Measurements from ENCODE around the gene FAM53B. TPM values are rescaled to one million over a fixed set of nuclear protein-coding genes. Genes with fewer than 3 reads are reported as not detected.

Gene FAM53B
- total and polyA plus RNA-seq, 8 donors: 12.8 to 34.6 (median 23.0) TPM

- no peak for TF ChIP-seq CTCF (IDR thresholded peaks at IDR 0.05)
- H3K4me1 ChIP-seq: peaks cover 9 to 87% of the 10 kb centered on the region in 2 donors
- intact Hi-C loops (cut with DNase I): no loop called here
- H3K9me3 ChIP-seq: no peaks in the 10 kb centered on the region
- no peaks in the 10 kb centered on the region for H3K27me3 ChIP-seq
- no peak overlapping the region for H3K4me3 ChIP-seq
- peak overlapping the region in 1 of 2 donors; percentile 98 for H3K27ac ChIP-seq
- DNase-seq: peak in 1 of 4 donors; percentile 53
- peak; percentile 16 for ATAC-seq
- H3K36me3 ChIP-seq: peaks cover 0 to 8% of the 10 kb centered on the region in 2 donors
Measured at GRCh38 chr10:124653811-124654651, 90.1 kb downstream of the FAM53B start.

GRCh38 chr10:124653311-124653710 lies 90.9 kb downstream of the FAM53B start:
- no peak for TF ChIP-seq CTCF (IDR thresholded peaks at IDR 0.05)
- no peaks in the 10 kb centered on the region for H3K27me3 ChIP-seq
- intact Hi-C loops (cut with DNase I): no loop called here
- peaks cover 16 to 88% of the 10 kb centered on the region in 2 donors for H3K4me1 ChIP-seq
- H3K4me3 ChIP-seq: no peak overlapping the region
- DNase-seq (peak in 1 of 4 donors; percentile 78), ATAC-seq (no peak)
- peaks cover 0 to 8% of the 10 kb centered on the region in 2 donors for H3K36me3 ChIP-seq
- H3K9me3 ChIP-seq: no peaks in the 10 kb centered on the region
- H3K27ac ChIP-seq: peak overlapping the region in 1 of 2 donors; percentile 98

GRCh38 chr10:124652701-124653100 lies 91.5 kb downstream of the FAM53B start:
- intact Hi-C loops (cut with DNase I): no loop called here
- peaks cover 0 to 8% of the 10 kb centered on the region in 2 donors for H3K36me3 ChIP-seq
- peak in 1 of 4 donors; percentile 25 for DNase-seq
- H3K9me3 ChIP-seq: no peaks in the 10 kb centered on the region
- H3K4me1 ChIP-seq: peaks cover 22 to 88% of the 10 kb centered on the region in 2 donors
- no peaks in the 10 kb centered on the region for H3K27me3 ChIP-seq
- no peak for TF ChIP-seq CTCF (IDR thresholded peaks at IDR 0.05)
- H3K4me3 ChIP-seq: no peak overlapping the region
- H3K27ac ChIP-seq: peak overlapping the region in 1 of 2 donors; percentile 98
- no peak for ATAC-seq

GRCh38 chr10:124652200-124652599 lies 92.0 kb downstream of the FAM53B start:
- H3K36me3 ChIP-seq: peaks cover 0 to 8% of the 10 kb centered on the region in 2 donors
- TF ChIP-seq CTCF (IDR thresholded peaks at IDR 0.05): no peak
- ATAC-seq (no peak), DNase-seq (peak in 1 of 4 donors; percentile 43)
- H3K27ac ChIP-seq: peak overlapping the region in 1 of 2 donors; percentile 98
- intact Hi-C loops (cut with DNase I): no loop called here
- no peak overlapping the region for H3K4me3 ChIP-seq
- peaks cover 27 to 88% of the 10 kb centered on the region in 2 donors for H3K4me1 ChIP-seq
- H3K27me3 ChIP-seq: no peaks in the 10 kb centered on the region
- H3K9me3 ChIP-seq: no peaks in the 10 kb centered on the region

- Histone ChIP-seq H3K4me3 (no peak overlapping the region), H3K4me1 (peaks cover 34 to 95% of the 10 kb centered on the region in 2 donors), H3K27me3 (no peaks in the 10 kb centered on the region), H3K27ac (peak overlapping the region in 1 of 2 donors; percentile 98), H3K36me3 (peaks cover 0 to 8% of the 10 kb centered on the region in 2 donors), H3K9me3 (no peaks in the 10 kb centered on the region)
- ATAC-seq: no peak
- TF ChIP-seq CTCF (IDR thresholded peaks at IDR 0.05): no peak
- peak in 1 of 4 donors; percentile 70 for DNase-seq
- intact Hi-C loops (cut with DNase I): no loop called here
Measured at GRCh38 chr10:124651402-124651891, 92.7 kb downstream of the FAM53B start.
